ENCODE results near the gene GABPB2.

DNA sequence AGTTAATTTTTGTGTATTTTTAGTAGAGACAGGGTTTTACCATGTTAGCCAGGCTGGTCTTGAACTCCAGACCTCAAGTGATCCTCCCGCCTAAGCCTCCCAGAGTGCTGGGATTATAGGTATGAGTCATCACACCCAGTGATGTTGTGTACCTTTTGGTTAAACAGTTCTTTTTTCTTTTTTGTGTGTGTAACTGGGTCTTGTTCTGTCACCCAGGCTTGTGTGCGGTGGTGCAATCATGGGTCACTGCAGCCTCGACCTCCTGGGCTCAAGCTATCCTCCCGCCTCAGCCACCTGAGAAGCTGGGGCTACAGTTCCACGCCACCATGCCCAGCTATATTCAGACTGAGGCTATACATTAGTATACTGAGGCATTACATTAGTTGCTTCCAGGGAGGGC is 37.8 kb downstream of the GABPB2 start:
- TF ChIP-seq, protein P1, sequence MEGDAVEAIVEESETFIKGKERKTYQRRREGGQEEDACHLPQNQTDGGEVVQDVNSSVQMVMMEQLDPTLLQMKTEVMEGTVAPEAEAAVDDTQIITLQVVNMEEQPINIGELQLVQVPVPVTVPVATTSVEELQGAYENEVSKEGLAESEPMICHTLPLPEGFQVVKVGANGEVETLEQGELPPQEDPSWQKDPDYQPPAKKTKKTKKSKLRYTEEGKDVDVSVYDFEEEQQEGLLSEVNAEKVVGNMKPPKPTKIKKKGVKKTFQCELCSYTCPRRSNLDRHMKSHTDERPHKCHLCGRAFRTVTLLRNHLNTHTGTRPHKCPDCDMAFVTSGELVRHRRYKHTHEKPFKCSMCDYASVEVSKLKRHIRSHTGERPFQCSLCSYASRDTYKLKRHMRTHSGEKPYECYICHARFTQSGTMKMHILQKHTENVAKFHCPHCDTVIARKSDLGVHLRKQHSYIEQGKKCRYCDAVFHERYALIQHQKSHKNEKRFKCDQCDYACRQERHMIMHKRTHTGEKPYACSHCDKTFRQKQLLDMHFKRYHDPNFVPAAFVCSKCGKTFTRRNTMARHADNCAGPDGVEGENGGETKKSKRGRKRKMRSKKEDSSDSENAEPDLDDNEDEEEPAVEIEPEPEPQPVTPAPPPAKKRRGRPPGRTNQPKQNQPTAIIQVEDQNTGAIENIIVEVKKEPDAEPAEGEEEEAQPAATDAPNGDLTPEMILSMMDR (IDR thresholded peaks at IDR 0.05; ENCODE audit: low read length), result no peak
- no peak for TF ChIP-seq EZH2 (IDR thresholded peaks at IDR 0.05; ENCODE audit: borderline replicate concordance, low read length)
